Mucosa of stomach (tissue), 1 donor: ENCODE measurements around the gene SLC5A2.
"Not testable (repeated sequence)": the region's sequence is repeated elsewhere in the genome, so short reads cannot be mapped to it uniquely, and the experiment has no call there.

Experiments used
- H3K27me3 ChIP-seq: one replicate; pipeline ENCODE4 v1.7.0; 2013; ENCODE audit warnings: mild to moderate bottlenecking, low read length; ENCODE audit not compliant: control insufficient read depth, insufficient read depth
- H3K36me3 ChIP-seq: one replicate; pipeline ENCODE4 v1.7.0; 2013; ENCODE audit warnings: low read length; ENCODE audit not compliant: control insufficient read depth, insufficient read depth
- H3K4me1 ChIP-seq: one replicate; pipeline ENCODE4 v1.7.0; 2013; ENCODE audit warnings: mild to moderate bottlenecking, low read length; ENCODE audit not compliant: control insufficient read depth, insufficient read depth
- H3K4me3 ChIP-seq: one replicate; pipeline ENCODE4 v1.7.0; 2013; ENCODE audit warnings: low read length
- H3K9ac ChIP-seq: one replicate; pipeline ENCODE4 v1.7.0; 2013; ENCODE audit warnings: mild to moderate bottlenecking, low read length, moderate library complexity
- H3K9me3 ChIP-seq: one replicate; pipeline ENCODE4 v1.7.0; 2013; ENCODE audit warnings: mild to moderate bottlenecking, low read length, moderate library complexity; ENCODE audit not compliant: control insufficient read depth
- donor health status: Pancreatic carcinoma.

The SLC5A2 gene

GRCh38 chr16:31496670-31497069 lies 13.7 kb downstream of the SLC5A2 start:
- Histone ChIP-seq H3K27me3 (no peaks in the 10 kb centered on the region), H3K9ac (no peak overlapping the region), H3K36me3 (peaks cover 24% of the 10 kb centered on the region), H3K9me3 (no peaks in the 10 kb centered on the region), H3K4me3 (no peak overlapping the region), H3K4me1 (no peaks in the 10 kb centered on the region)

- H3K9ac ChIP-seq: no peak overlapping the region
- no peak overlapping the region for H3K4me3 ChIP-seq
- H3K27me3 ChIP-seq: no peaks in the 10 kb centered on the region
- no peaks in the 10 kb centered on the region for H3K4me1 ChIP-seq
- H3K36me3 ChIP-seq: peaks cover 16% of the 10 kb centered on the region
- H3K9me3 ChIP-seq: no peaks in the 10 kb centered on the region
Measured at GRCh38 chr16:31498493-31498892, 15.6 kb downstream of the SLC5A2 start.

GRCh38 chr16:31499928-31500327 lies 17.0 kb downstream of the SLC5A2 start:
- Histone ChIP-seq H3K9ac (no peak overlapping the region), H3K4me3 (no peak overlapping the region), H3K27me3 (no peaks in the 10 kb centered on the region), H3K9me3 (no peaks in the 10 kb centered on the region), H3K4me1 (no peaks in the 10 kb centered on the region), H3K36me3 (peaks cover 15% of the 10 kb centered on the region)

DNA sequence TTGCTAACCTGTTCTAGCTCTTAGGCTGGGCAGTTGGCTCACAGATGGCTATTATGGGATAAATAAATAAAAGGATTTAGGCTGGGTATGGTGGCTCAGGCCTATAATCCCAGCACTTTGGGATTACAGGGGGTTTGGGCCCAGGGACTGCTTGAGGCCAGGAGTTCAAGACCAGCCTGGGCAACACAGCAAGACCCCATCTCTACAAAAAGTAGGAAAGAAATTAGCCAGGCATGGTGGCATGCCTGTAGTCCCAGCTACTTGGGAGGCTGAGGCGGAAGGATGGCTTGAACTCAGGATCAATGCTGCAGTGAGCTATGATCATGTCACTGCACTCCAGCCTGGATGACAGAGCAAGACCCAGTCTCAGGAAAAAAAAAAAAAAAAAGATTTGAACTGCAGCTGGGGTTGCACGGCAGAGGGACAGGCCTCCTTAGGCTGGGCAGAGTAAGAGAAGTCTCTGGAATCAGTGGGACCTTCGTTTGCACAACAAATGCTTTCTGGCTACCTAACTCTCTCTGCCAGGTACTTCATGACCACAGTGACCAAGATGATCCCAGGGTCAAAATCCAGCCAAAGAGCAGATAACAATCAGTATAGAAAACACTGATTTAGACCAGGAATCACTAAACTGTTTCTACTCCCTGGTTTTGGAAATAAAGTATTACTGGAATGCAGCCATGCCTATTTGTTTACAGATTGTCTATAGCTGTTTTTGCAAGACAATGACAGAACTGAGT lies 18.5 kb downstream of the SLC5A2 start:
- peaks cover 15% of the 10 kb centered on the region for H3K36me3 ChIP-seq

GRCh38 chr16:31501966-31502348 lies 19.0 kb downstream of the SLC5A2 start:
- H3K9me3 ChIP-seq: no peaks in the 10 kb centered on the region
- H3K27me3 ChIP-seq: no peaks in the 10 kb centered on the region
- H3K9ac ChIP-seq: no peak overlapping the region
- peaks cover 15% of the 10 kb centered on the region for H3K36me3 ChIP-seq
- H3K4me3 ChIP-seq: no peak overlapping the region
- no peaks in the 10 kb centered on the region for H3K4me1 ChIP-seq

More for the DNA sequence above, 18.5 kb downstream of the SLC5A2 start:
- H3K4me3 ChIP-seq: no peak overlapping the region
- H3K9ac ChIP-seq: no peak overlapping the region
- H3K27me3 ChIP-seq: no peaks in the 10 kb centered on the region
- H3K9me3 ChIP-seq: no peaks in the 10 kb centered on the region
- no peaks in the 10 kb centered on the region for H3K4me1 ChIP-seq

DNA sequence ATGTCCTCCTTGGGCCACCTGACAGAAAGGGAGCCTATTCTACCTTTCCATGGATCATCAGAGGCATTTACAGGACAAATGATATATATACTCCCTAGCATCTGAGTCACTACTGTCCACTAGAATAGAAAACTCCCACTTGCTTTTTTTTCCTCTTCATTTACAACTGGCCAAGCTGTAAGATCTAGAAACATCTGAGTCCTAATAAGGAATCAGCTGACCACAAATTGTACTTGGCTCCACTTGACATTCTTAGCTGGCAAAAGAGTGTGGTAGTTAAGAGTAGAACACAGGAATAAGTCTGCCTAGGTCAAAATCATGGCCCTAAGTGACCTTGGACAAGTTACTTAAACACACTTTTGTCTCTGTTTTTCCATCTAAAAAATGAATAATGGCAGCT lies 20.1 kb downstream of the SLC5A2 start:
- no peak overlapping the region for H3K9ac ChIP-seq

GRCh38 chr16:31503555-31503954 lies 20.6 kb downstream of the SLC5A2 start:
- H3K9ac ChIP-seq, H3K27me3 ChIP-seq, H3K36me3 ChIP-seq, H3K4me1 ChIP-seq, H3K9me3 ChIP-seq, H3K4me3 ChIP-seq: not testable (repeated sequence)

More for the DNA sequence above, 20.1 kb downstream of the SLC5A2 start:
- Histone ChIP-seq H3K4me3 (no peak overlapping the region), H3K9me3 (no peaks in the 10 kb centered on the region), H3K36me3 (peaks cover 11% of the 10 kb centered on the region), H3K4me1 (peaks cover 5% of the 10 kb centered on the region), H3K27me3 (no peaks in the 10 kb centered on the region)

GRCh38 chr16:31504159-31504558 lies 21.2 kb downstream of the SLC5A2 start:
- H3K27me3 ChIP-seq: no peaks in the 10 kb centered on the region
- no peak overlapping the region for H3K9ac ChIP-seq
- no peaks in the 10 kb centered on the region for H3K36me3 ChIP-seq
- H3K4me3 ChIP-seq: no peak overlapping the region
- no peaks in the 10 kb centered on the region for H3K9me3 ChIP-seq
- peaks cover 12% of the 10 kb centered on the region for H3K4me1 ChIP-seq

GRCh38 chr16:31505483-31505882 lies 22.6 kb downstream of the SLC5A2 start:
- peaks cover 17% of the 10 kb centered on the region for H3K4me1 ChIP-seq

DNA sequence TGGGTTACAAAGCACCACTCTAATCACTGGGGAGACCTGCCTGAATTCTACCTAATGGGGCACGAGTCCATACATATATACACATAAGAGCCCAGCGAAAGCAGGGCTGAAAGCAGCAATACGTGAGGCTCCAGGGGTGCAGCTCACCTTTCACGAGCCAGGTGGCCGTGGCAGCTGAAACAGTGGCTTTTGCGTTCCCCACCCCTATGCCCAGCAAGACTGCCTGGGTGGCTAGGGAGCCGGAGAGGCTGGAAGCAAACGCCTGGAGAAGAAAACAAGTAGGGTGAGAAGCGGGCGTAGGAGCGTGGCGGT lies 24.6 kb downstream of the SLC5A2 start:
- Histone ChIP-seq H3K9me3 (no peaks in the 10 kb centered on the region), H3K4me1 (peaks cover 17% of the 10 kb centered on the region)

More at GRCh38 chr16:31505483-31505882, 22.6 kb downstream of the SLC5A2 start:
- H3K9me3 ChIP-seq: no peaks in the 10 kb centered on the region
- H3K9ac ChIP-seq: no peak overlapping the region
- no peaks in the 10 kb centered on the region for H3K36me3 ChIP-seq
- H3K27me3 ChIP-seq: no peaks in the 10 kb centered on the region
- H3K4me3 ChIP-seq: no peak overlapping the region

DNA sequence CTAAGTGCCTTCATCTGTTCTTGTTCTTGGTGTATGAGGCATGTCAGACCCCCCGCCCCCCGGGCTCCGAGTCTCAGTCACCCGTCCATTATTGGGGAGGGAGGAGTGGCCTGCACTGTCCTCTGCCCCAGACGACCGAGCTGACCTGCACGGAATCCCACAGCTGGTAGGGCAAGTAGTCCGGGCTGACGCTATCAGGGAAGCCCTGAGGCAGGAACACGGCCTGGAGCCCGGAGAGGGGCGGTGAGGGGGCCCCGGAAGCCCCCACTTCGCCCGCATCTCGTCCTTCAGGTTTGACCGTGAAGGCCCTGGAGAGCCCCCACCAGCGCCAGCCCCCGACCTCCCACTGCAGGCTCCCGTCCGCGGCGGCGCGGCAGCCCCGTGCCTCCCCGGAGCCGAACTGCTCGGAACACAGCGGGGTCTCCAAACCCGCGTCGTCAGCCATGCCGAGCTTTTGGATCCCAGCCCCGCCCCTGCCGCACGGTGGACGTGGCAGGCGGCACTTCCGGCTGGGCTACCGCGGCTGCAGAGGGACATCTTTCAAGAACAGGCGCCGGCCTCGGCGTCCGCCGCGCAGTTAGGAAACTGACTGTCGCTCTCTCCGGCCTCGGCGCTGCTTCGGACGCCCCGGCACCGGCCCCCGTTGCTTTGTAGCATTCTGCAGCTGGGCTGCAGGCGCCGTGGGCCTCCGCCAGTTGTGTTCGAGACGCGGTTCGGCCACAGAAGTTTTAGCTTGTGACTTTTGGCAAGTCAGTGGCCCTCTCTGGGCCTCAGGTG lies 25.2 kb downstream of the SLC5A2 start, which contains the start of gene RUSF1:
RUSF1 (minus strand) TSS at position 463 of the 777 bp plus-strand sequence; CDS start at position 445, 18 bp downstream.
- Histone ChIP-seq H3K4me3 (peak within 1 kb of the TSS; percentile 85), H3K4me1 (peaks cover 17% of the 10 kb centered on the region), H3K9me3 (no peaks in the 10 kb centered on the region), H3K9ac (peak within 1 kb of the TSS; percentile 99), H3K36me3 (no peaks in the 10 kb centered on the region), H3K27me3 (no peaks in the 10 kb centered on the region)

More for the DNA sequence above, 24.6 kb downstream of the SLC5A2 start:
- Histone ChIP-seq H3K27me3 (no peaks in the 10 kb centered on the region), H3K9ac (peak overlapping the region; percentile 99), H3K4me3 (peak overlapping the region; percentile 85), H3K36me3 (no peaks in the 10 kb centered on the region)

- H3K4me1 ChIP-seq: peaks cover 17% of the 10 kb centered on the region
- H3K36me3 ChIP-seq: no peaks in the 10 kb centered on the region
- no peaks in the 10 kb centered on the region for H3K27me3 ChIP-seq
- H3K9me3 ChIP-seq: no peaks in the 10 kb centered on the region
- peak overlapping the region; percentile 99 for H3K9ac ChIP-seq
- peak overlapping the region; percentile 85 for H3K4me3 ChIP-seq
Measured at GRCh38 chr16:31508706-31509195, 25.8 kb downstream of the SLC5A2 start.
